AG10803 (cell line): ENCODE data around the gene CYB5D1.
A peak's percentile ranks its signal among the peaks of the same experiment; 100 is the strongest.

Experiments
- DNase-seq: peaks from one replicate; pipeline ENCODE4 v3.0.0; 2010; ENCODE audit warnings: low read depth
- H3K4me3 ChIP-seq: 2 replicates; pipeline ENCODE4 v1.5.1; 2011; ENCODE audit warnings: mild to moderate bottlenecking, low read length, control low read depth
- TF ChIP-seq, protein P1 (sequence below): conservative IDR thresholded peaks from 2 replicates; pipeline ENCODE4 v1.5.1; 2011; ENCODE audit warnings: mild to moderate bottlenecking, low read length, control low read depth, inconsistent platforms

CYB5D1 gene

DNA sequence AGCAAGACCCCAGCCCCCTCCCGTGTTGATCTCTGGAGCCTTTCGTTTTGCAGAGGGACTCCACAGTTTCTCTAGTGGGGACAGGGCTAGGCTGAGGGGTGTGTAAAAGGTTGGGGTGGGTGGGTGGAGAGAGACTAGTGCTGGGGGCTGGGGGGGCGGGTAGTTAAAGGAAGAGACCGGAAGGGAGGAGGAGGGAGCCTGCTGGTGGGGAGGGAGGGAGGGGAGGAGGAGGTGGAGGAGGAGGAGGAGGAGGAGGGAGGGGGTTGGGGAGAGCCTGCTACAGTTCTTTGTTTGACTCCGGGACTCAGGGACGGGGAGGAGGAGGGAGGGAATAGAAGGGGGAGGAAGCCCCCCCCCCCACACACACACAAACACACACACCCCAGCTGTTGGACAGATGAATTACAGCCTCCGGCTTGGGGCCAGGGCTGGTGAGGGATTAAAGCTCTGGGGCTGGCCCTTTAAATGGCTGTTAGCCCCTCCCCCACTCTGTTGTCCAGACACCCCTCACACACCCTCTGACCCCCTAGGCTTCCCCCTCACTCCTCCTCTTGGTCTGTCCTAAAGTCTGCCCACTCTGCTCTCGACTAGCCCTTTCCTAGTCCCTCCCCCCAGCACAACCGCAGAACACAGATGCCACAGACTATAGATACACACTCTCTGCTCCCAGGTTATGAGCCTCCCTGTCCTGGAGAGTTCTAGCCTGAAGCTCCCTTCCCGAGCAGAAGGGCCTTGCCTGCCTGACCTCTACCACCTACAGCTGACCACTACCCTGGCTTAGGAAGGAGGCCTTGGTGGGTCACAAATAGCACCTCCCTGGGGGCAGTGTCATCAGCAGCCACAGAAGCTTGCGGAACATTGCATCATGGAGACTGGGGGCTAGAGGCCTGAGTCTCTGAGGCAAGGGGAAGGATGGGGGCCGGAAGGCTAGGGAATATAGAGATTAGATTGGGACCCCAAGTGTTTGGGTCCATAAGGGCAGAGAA lies 19.4 kb upstream of the CYB5D1 start:
- peak; percentile 78 for DNase-seq
- peak overlapping the region; percentile 90 for H3K4me3 ChIP-seq
- TF ChIP-seq, protein P1, sequence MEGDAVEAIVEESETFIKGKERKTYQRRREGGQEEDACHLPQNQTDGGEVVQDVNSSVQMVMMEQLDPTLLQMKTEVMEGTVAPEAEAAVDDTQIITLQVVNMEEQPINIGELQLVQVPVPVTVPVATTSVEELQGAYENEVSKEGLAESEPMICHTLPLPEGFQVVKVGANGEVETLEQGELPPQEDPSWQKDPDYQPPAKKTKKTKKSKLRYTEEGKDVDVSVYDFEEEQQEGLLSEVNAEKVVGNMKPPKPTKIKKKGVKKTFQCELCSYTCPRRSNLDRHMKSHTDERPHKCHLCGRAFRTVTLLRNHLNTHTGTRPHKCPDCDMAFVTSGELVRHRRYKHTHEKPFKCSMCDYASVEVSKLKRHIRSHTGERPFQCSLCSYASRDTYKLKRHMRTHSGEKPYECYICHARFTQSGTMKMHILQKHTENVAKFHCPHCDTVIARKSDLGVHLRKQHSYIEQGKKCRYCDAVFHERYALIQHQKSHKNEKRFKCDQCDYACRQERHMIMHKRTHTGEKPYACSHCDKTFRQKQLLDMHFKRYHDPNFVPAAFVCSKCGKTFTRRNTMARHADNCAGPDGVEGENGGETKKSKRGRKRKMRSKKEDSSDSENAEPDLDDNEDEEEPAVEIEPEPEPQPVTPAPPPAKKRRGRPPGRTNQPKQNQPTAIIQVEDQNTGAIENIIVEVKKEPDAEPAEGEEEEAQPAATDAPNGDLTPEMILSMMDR: no peak

DNA sequence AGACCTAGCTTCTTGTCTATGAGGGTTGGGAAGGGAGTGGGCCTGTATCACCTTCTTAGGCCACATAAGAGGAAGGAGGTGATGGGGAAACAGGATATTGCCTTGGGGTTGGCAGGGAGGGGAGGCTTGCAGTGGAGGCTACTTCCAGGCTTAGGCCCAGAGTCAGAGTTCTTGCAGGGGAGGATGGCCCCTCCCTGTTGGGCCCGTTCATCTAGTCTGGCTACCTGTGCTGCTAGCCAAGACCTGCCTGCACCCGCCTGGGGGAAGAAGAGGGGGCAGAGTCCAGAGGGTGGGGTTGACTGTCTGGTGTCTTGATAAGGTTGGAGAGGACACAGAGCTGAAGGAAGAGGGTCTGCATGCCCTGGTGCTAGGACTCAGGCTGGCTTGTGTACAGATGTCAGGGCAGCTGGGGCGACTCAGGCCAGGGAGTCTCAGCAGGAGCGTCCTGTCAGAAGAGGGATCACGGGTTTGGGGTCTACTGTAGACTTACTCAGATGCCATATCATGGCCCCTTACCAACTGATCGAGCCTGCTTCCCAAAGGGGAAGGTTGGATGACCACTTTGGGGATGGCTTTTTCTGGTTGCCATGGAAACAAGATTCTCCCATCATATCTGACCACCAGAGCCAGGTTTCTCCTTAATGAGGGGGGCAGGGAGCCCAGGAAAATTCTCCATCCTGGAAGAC lies 18.5 kb upstream of the CYB5D1 start:
- H3K4me3 ChIP-seq: peak overlapping the region; percentile 90
- DNase-seq: no peak
- TF ChIP-seq, protein P1: no peak

DNA sequence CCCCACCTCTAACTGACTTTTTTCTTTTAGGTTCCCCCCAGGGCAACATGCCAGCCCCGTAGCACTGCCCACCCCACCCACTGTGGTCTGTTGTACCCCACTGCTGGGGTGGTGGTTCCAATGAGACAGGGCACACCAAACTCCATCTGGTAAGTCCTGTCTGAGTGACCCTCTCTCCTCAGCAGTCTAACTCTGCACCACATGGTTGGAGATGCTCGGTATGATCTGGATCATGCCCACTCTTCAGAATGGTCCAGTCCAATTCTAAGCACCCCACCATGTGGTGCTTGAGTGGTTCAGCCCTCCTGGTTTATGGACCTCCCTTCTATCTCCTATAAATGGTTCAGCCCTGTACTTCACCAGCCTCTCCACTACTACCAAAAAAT lies 17.9 kb upstream of the CYB5D1 start:
- no peak overlapping the region for H3K4me3 ChIP-seq
- peak; percentile 54 for DNase-seq
- TF ChIP-seq, protein P1: no peak

DNA sequence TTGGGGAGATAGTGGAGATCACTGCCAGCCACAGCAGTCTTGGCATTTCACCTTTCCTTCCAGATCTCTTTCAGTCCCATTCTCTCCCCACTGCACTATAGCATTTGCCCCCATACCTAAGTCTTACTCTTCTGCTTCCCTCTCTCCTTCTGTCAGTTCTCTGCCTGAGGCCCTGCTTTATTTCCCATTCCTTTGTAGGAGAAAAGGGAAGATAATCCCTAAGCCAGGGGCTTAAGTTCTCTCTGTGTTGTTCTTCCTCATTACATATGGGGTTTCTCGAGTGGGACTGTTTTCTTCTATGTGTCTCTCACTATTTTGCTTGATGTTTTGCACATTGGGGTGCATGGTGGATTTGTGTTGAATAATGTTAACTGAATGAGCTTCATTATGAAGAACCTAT lies 17.4 kb upstream of the CYB5D1 start:
- DNase-seq: no peak
- no peak overlapping the region for H3K4me3 ChIP-seq
- TF ChIP-seq, protein P1: no peak

DNA sequence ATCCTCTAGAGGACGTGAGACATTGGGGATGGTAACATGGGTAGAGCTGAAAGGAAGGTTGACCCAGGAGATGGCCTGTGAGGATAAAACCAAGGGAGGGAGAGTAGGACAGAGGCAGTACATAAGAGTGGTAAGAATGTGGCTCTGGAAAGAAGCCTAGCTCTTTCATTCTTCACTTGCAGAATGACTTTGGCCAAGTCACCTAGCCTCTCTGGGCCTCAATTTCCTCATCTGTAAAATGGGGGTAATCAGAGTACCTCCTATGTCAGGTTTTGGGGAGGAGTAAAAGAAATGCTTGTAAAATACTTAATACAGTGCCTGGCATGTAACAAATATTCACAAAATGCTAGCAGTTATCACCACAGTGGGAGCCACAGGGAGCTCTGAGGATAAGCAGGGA lies 16.9 kb upstream of the CYB5D1 start:
- H3K4me3 ChIP-seq: peak overlapping the region; percentile 81; the same call in 1 of the 2 replicates
- no peak for DNase-seq
- TF ChIP-seq, protein P1: no peak

DNA sequence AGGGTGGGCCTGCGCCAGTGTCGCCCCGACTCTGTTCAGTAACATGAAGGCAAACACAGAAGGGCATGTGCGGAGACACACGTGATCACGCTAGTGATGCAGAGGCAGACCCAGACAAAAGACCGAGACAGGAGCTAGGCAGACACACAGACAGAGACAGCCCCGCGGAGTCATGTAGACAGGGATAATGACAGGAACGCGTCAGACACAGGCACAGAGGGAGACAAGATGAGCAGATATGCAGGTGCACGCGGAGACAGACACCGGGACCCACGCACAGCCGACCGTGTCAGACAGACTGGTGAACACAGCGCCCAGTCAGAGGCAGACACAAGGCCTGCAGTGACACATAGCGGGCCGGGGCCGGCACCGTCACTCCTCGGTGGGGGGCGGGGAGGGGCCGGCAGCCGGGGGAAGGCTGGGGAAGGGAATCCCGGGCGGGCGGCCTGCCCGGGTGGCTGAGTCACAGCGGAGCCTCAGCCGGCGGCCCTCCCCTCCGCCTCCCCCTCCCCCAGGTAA lies 16.3 kb upstream of the CYB5D1 start:
- TF ChIP-seq, protein P1: no peak; the same call in 1 of the 2 replicates
- peak overlapping the region; percentile 81 for H3K4me3 ChIP-seq
- DNase-seq: peak; percentile 88
